Endothelial cell of umbilical vein (primary cell): Measurements from ENCODE around the gene EDC3. TPM values are rescaled to one million over a fixed set of nuclear protein-coding genes. Genes with fewer than 3 reads are reported as not detected.

Experiments used
- BruUV-seq: library from RNA; stranded (reverse); fragments of 400-500 nt; replicated peaks from 2 replicates; lab custom pipeline; 2021; lab: Mats Ljungman, UMichigan
- CTCF ChIA-PET: fragments of 300-600, 350-600 bp; sonication (Branson Sonifier 250); formaldehyde crosslinking; loops from one replicate; lab custom pipeline; 2021; ENCODE audit warnings: antibody characterized with exemption, inconsistent platforms; lab: Charles Lee
- POLR2A ChIA-PET: fragments of 300-600, 350-600 bp; sonication (Branson Sonifier 250); formaldehyde crosslinking; loops from one replicate; lab custom pipeline; 2021; ENCODE audit warnings: antibody characterized with exemption, inconsistent platforms; lab: Charles Lee
- DNase-seq: peaks from one replicate; pipeline ENCODE4 v3.0.0-alpha.2; 2011; ENCODE audit warnings: low read depth, low spot score
- FAIRE-seq: peaks from 2 replicates; lab custom pipeline; 2011; peaks lifted over from hg19 to GRCh38; lab: Jason Lieb, UNC
- H2AFZ ChIP-seq: 2 replicates; pipeline ENCODE4 v1.6.0; 2012; ENCODE audit warnings: low read depth, low read length, control low read depth, inconsistent platforms
- H3K27ac ChIP-seq: 2 replicates; pipeline ENCODE4 v1.5.1; 2011; ENCODE audit warnings: low read depth, mild to moderate bottlenecking, control low read depth, low read length, moderate library complexity; ENCODE audit not compliant: insufficient read depth
- H3K27me3 ChIP-seq, 2 experiments: 2 replicates each; pipeline versions ENCODE4 v1.6.0 to v1.6.1; 2011; ENCODE audit warnings: low read length in 2 of 2, mixed read lengths in 1 of 2; ENCODE audit not compliant: control insufficient read depth in 2 of 2, insufficient read depth in 2 of 2
- H3K36me3 ChIP-seq, 2 experiments: 2 replicates in 1 of 2; 3 replicates in 1 of 2; pipeline ENCODE4 v1.5.1; 2011; ENCODE audit warnings: low read length in 2 of 2, mild to moderate bottlenecking in 1 of 2, moderate library complexity in 1 of 2; ENCODE audit not compliant: control insufficient read depth in 2 of 2, insufficient read depth in 2 of 2; ENCODE audit errors: extremely low read depth in 1 of 2
- H3K4me1 ChIP-seq: 3 replicates; pipeline ENCODE4 v1.5.1; 2011; ENCODE audit warnings: mild to moderate bottlenecking, low read length; ENCODE audit not compliant: control insufficient read depth, insufficient read depth; ENCODE audit errors: extremely low read depth
- H3K4me2 ChIP-seq: 2 replicates; pipeline ENCODE4 v1.6.1; 2011; ENCODE audit warnings: low read length, control low read depth, mixed read lengths; ENCODE audit not compliant: insufficient read depth
- H3K4me3 ChIP-seq, 3 experiments: fragments of 200-600 bp in 1 of 3; sonication (generic), shearing (Covaris generic) in 1 of 3; replicated peaks in 1 of 3; 2 replicates each; pipeline ENCODE4 v1.5.1; 2011 to 2016; ENCODE audit warnings: control low read depth in 3 of 3, low read length in 3 of 3, mild to moderate bottlenecking in 2 of 3, inconsistent platforms in 1 of 3, low read depth in 1 of 3, moderate library complexity in 1 of 3; ENCODE audit not compliant: insufficient read depth in 1 of 3
- H3K79me2 ChIP-seq: 2 replicates; pipeline ENCODE4 v1.6.0; 2012; ENCODE audit warnings: low read length, inconsistent platforms; ENCODE audit not compliant: control insufficient read depth, insufficient read depth
- H3K9ac ChIP-seq: replicated peaks from 2 replicates; pipeline ENCODE3; 2011; ENCODE audit warnings: low read length, control low read depth; ENCODE audit not compliant: insufficient read depth; ENCODE audit errors: extremely low read depth
- H3K9me1 ChIP-seq: replicated peaks from 3 replicates; pipeline ENCODE4 v1.6.0; 2011; ENCODE audit warnings: mild to moderate bottlenecking, low read length; ENCODE audit not compliant: control insufficient read depth, insufficient read depth; ENCODE audit errors: extremely low read depth
- H3K9me3 ChIP-seq: replicated peaks from 2 replicates; pipeline ENCODE4 v1.5.1; 2012; ENCODE audit warnings: low read length, inconsistent platforms; ENCODE audit not compliant: control insufficient read depth, insufficient read depth
- H4K20me1 ChIP-seq: replicated peaks from 2 replicates; pipeline ENCODE3; 2011; ENCODE audit warnings: mild to moderate bottlenecking, low read length; ENCODE audit not compliant: control insufficient read depth, insufficient read depth; ENCODE audit errors: extremely low read depth
- CTCF ChIP-seq, 2 donors: IDR thresholded peaks; 1 replicate in 1 of 2; 2 replicates in 1 of 2; pipeline ENCODE4 v1.5.1; 2011; ENCODE audit warnings: low read length in 2 of 2, mild to moderate bottlenecking in 2 of 2, moderate library complexity in 2 of 2, control low read depth in 1 of 2, inconsistent platforms in 1 of 2, low read depth in 1 of 2; ENCODE audit not compliant: insufficient read depth in 1 of 2; ENCODE audit errors: extremely low read depth in 1 of 2
- EZH2 ChIP-seq: IDR thresholded peaks from 2 replicates; pipeline ENCODE4 v1.6.1; 2012; ENCODE audit warnings: borderline replicate concordance, low read depth, mild to moderate bottlenecking, moderate library complexity, low read length, inconsistent platforms; ENCODE audit not compliant: severe bottlenecking
- FOS ChIP-seq: IDR thresholded peaks from 2 replicates; pipeline ENCODE4 v1.6.1; 2011; ENCODE audit warnings: mild to moderate bottlenecking, low read length, moderate library complexity, borderline replicate concordance; ENCODE audit not compliant: insufficient read depth
- GATA2 ChIP-seq: IDR thresholded peaks from 2 replicates; pipeline ENCODE4 v1.7.0; 2011; ENCODE audit warnings: low read depth, mild to moderate bottlenecking, moderate library complexity, mixed read lengths, low read length; ENCODE audit not compliant: insufficient read length, insufficient read depth
- JUN ChIP-seq: IDR thresholded peaks from 2 replicates; pipeline ENCODE4 v1.6.1; 2011; ENCODE audit warnings: borderline replicate concordance, low read depth; ENCODE audit not compliant: insufficient read length, insufficient read depth
- MAX ChIP-seq: IDR thresholded peaks from 2 replicates; pipeline ENCODE4 v1.6.1; 2011; ENCODE audit not compliant: insufficient read depth, insufficient read length
- MYC ChIP-seq: IDR thresholded peaks from one replicate; pipeline ENCODE4 v1.6.1; 2011; ENCODE audit warnings: mild to moderate bottlenecking, low read depth, low read length
- POLR2A ChIP-seq: IDR thresholded peaks from 2 replicates; pipeline ENCODE4 v1.6.1; 2012; ENCODE audit warnings: low read depth, mild to moderate bottlenecking, control low read depth, low read length
- POLR2AphosphoS5 ChIP-seq: IDR thresholded peaks from 2 replicates; pipeline ENCODE4 v1.6.1; 2012; ENCODE audit warnings: low read depth, mild to moderate bottlenecking, control low read depth, low read length, moderate library complexity; ENCODE audit not compliant: insufficient read depth
- dilution Hi-C: fragments of 300-500 bp; cut with MboI; formaldehyde crosslinking; loops from one replicate; pipeline ENCODE4 v1.15.0; 2019; ENCODE audit warnings: low sequenced_read_pairs; ENCODE audit not compliant: extremely low pct_ligation_motif_present
- intact Hi-C: fragments of 100-400 bp; cut with micrococcal nuclease; formaldehyde crosslinking; loops from one replicate; pipeline ENCODE4 v1.10.0; 2022
- polyA plus RNA-seq, 4 experiments: library from polyadenylated mRNA; depleted of rRNA in 3 of 4; stranded (reverse) in 3 of 4; unstranded in 1 of 4; fragments of >200 nt; gene quantifications; 2 replicates each; pipeline versions ENCODE4 v1.2.1 to v1.2.3, GENCODE V29; 2011 to 2012; ENCODE audit warnings: missing spikeins in 1 of 4
- total RNA-seq: library from RNA; stranded (reverse); gene quantifications from 2 replicates; pipeline ENCODE4 v1.2.3, GENCODE V29; 2021

EDC3 gene
- total and polyA plus RNA-seq, 2 donors (not counting 3 experiments of a cell fraction or from before 2014, with no cell fraction given): 55.9 to 56.5 TPM

GRCh38 chr15:74657846-74658245 lies 38.0 kb downstream of the EDC3 start:
- Histone ChIP-seq H2AFZ (no peak overlapping the region), H3K9me1 (no peaks in the 10 kb centered on the region), H3K27me3 (no peaks in the 10 kb centered on the region), H3K79me2 (peaks cover 16% of the 10 kb centered on the region), H3K9ac (no peak overlapping the region), H3K9me3 (no peaks in the 10 kb centered on the region), H3K4me2 (no peak overlapping the region), H3K4me1 (peaks cover 30% of the 10 kb centered on the region), H3K36me3 (no peaks in the 10 kb centered on the region), H3K27ac (no peak overlapping the region), H4K20me1 (no peaks in the 10 kb centered on the region), H3K4me3 (no peak overlapping the region)
- BruUV-seq: no TSS peak
- TF ChIP-seq POLR2A (no peak), MYC (no peak), MAX (no peak), GATA2 (no peak), EZH2 (no peak), POLR2AphosphoS5 (no peak), FOS (no peak), CTCF (IDR thresholded peaks at IDR 0.05; ENCODE audit: extremely low read depth in 1 of 2, insufficient read depth in 1 of 2, low read depth in 1 of 2, low read length in 2 of 2) (no peak), JUN (no peak)
- ChIA-PET CTCF (no interaction called here), POLR2A (no interaction called here)
- intact Hi-C loops (no loop called here), dilution Hi-C loops (no loop called here)
- DNase-seq: no peak
- FAIRE-seq: no peak
